Activated CD8-positive, alpha-beta memory T cell treated with anti-CD3 and anti-CD28 coated beads for 36 hours (primary cell): ENCODE measurements around the gene ZBTB4. TPM values are rescaled to one million over a fixed set of nuclear protein-coding genes. Genes with fewer than 3 reads are reported as not detected.

Source experiments
- CTCF ChIA-PET: fragments of 350-600 bp; sonication (Branson Sonifier 250); formaldehyde crosslinking; loops from one replicate; lab custom pipeline; 2021; ENCODE audit warnings: antibody characterized with exemption; lab: Charles Lee
- POLR2A ChIA-PET: fragments of 350-600 bp; sonication (Branson Sonifier 250); formaldehyde crosslinking; loops from one replicate; lab custom pipeline; 2021; ENCODE audit warnings: antibody characterized with exemption; lab: Charles Lee
- total RNA-seq, 2 experiments: library from RNA; stranded (reverse); gene quantifications; one replicate each; pipeline ENCODE4 v1.2.3, GENCODE V29; 2021

ZBTB4 gene
- 10 to 100 TPM; 17.6 to 17.7 TPM for total RNA-seq

- POLR2A ChIA-PET: interaction anchor here (0.5 to 1.4 kb wide), 7 partner anchors 23 to 767 kb away, joined by 3 to 6 read pairs (median 4); partner anchors contain the start of genes MPDU1 and PLSCR3
- CTCF ChIA-PET: interaction anchor here (0.6 to 3.0 kb wide), 8 partner anchors 17 to 130 kb away, joined by 3 to 11 read pairs (median 4); no protein-coding TSS in a partner anchor
Measured at GRCh38 chr17:7479213-7480088, at the start of gene ZBTB4. TSS of gene ZBTB4 (minus strand) at chr17:7479631. CDS start at chr17:7466801, 12,830 bp downstream.

- ChIA-PET POLR2A (no interaction called here), CTCF (no interaction called here)
Measured at GRCh38 chr17:7528842-7529241, 49.4 kb upstream of the ZBTB4 start.

- CTCF ChIA-PET: interaction anchor here (0.7 to 2.7 kb wide), 10 partner anchors 8 to 61 kb away, joined by 3 to 29 read pairs (median 4); partner anchors contain the start of genes MPDU1, SENP3, SLC35G6 and TNFSF12
- POLR2A ChIA-PET: interaction anchor here (0.7 kb wide), 1 partner anchor 182 kb away, joined by 3 read pairs; no protein-coding TSS in a partner anchor
Measured at GRCh38 chr17:7523033-7523432, 43.6 kb upstream of the ZBTB4 start.

- POLR2A ChIA-PET: interaction anchor here (0.6 to 1.0 kb wide), 3 partner anchors 31 to 45 kb away, joined by 3 to 6 read pairs (median 4); no protein-coding TSS in a partner anchor
- CTCF ChIA-PET: interaction anchor here (0.6 to 4.0 kb wide), 11 partner anchors 22 to 526 kb away, joined by 3 to 36 read pairs (median 4); partner anchors contain the start of genes SENP3, SOX15 and TNFSF12
Measured at GRCh38 chr17:7515911-7516610, 36.6 kb upstream of the ZBTB4 start.

GRCh38 chr17:7513850-7514419, 34.5 kb upstream of the ZBTB4 start:
- CTCF ChIA-PET: interaction anchor here (0.7 to 4.0 kb wide), 11 partner anchors 9 to 173 kb away, joined by 3 to 36 read pairs (median 4); partner anchors contain the start of genes NLGN2, SENP3, TNFSF13 and TP53

GRCh38 chr17:7512824-7513540, 33.6 kb upstream of the ZBTB4 start:
- CTCF ChIA-PET: interaction anchor here (0.9 to 4.0 kb wide), 5 partner anchors 10 to 174 kb away, joined by 4 to 36 read pairs (median 4); partner anchors contain the start of genes SENP3 and TP53
- POLR2A ChIA-PET: interaction anchor here (0.5 kb wide), 1 partner anchor 39 kb away, joined by 4 read pairs; no protein-coding TSS in a partner anchor

More at GRCh38 chr17:7513850-7514419, 34.5 kb upstream of the ZBTB4 start:
- POLR2A ChIA-PET: no interaction called here

- CTCF ChIA-PET: no interaction called here
- POLR2A ChIA-PET: no interaction called here
Measured at GRCh38 chr17:7512105-7512504, 32.7 kb upstream of the ZBTB4 start.

GRCh38 chr17:7511108-7511507, 31.7 kb upstream of the ZBTB4 start:
- POLR2A ChIA-PET: no interaction called here
- CTCF ChIA-PET: no interaction called here

- POLR2A ChIA-PET: no interaction called here
- CTCF ChIA-PET: interaction anchor here (1.0 to 1.1 kb wide), 2 partner anchors 42 to 155 kb away, joined by 3 read pairs; partner anchors contain the start of gene TMEM95
Measured at GRCh38 chr17:7509937-7510336, 30.5 kb upstream of the ZBTB4 start.

- ChIA-PET POLR2A (no interaction called here), CTCF (interaction anchor here (1.1 to 3.0 kb wide), 2 partner anchors 52 to 153 kb away, joined by 3 to 11 read pairs; partner anchors contain the start of genes SENP3 and TMEM95)
Measured at GRCh38 chr17:7508846-7509245, 29.4 kb upstream of the ZBTB4 start.

GRCh38 chr17:7508145-7508544, 28.7 kb upstream of the ZBTB4 start:
- CTCF ChIA-PET: interaction anchor here (0.8 to 3.0 kb wide), 2 partner anchors 19 to 53 kb away, joined by 3 to 11 read pairs; partner anchors contain the start of gene SENP3
- POLR2A ChIA-PET: no interaction called here

- CTCF ChIA-PET: no interaction called here
- POLR2A ChIA-PET: interaction anchor here (0.6 kb wide), 1 partner anchor 154 kb away, joined by 4 read pairs; no protein-coding TSS in a partner anchor
Measured at GRCh38 chr17:7503521-7503920, 24.1 kb upstream of the ZBTB4 start.

GRCh38 chr17:7502987-7503386, 23.6 kb upstream of the ZBTB4 start:
- POLR2A ChIA-PET: interaction anchor here (0.6 kb wide), 1 partner anchor 154 kb away, joined by 4 read pairs; no protein-coding TSS in a partner anchor

GRCh38 chr17:7502171-7502847, 22.9 kb upstream of the ZBTB4 start:
- CTCF ChIA-PET: interaction anchor here (1.1 to 1.3 kb wide), 2 partner anchors 20 to 183 kb away, joined by 3 to 5 read pairs; no protein-coding TSS in a partner anchor
- POLR2A ChIA-PET: no interaction called here

More at GRCh38 chr17:7502987-7503386, 23.6 kb upstream of the ZBTB4 start:
- CTCF ChIA-PET: interaction anchor here (1.3 kb wide), 1 partner anchor 20 kb away, joined by 5 read pairs; no protein-coding TSS in a partner anchor

- ChIA-PET CTCF (interaction anchor here (1.1 to 1.3 kb wide), 2 partner anchors 21 to 184 kb away, joined by 3 to 5 read pairs; no protein-coding TSS in a partner anchor), POLR2A (interaction anchor here (0.6 kb wide), 1 partner anchor 345 kb away, joined by 4 read pairs; no protein-coding TSS in a partner anchor)
Measured at GRCh38 chr17:7501729-7502128, 22.3 kb upstream of the ZBTB4 start.

- ChIA-PET POLR2A (no interaction called here), CTCF (interaction anchor here (0.6 to 1.2 kb wide), 6 partner anchors 15 to 1481 kb away, joined by 3 to 5 read pairs (median 3); no protein-coding TSS in a partner anchor)
Measured at GRCh38 chr17:7499161-7499560, 19.7 kb upstream of the ZBTB4 start.

- ChIA-PET CTCF (interaction anchor here (1.3 kb wide), 1 partner anchor 63 kb away, joined by 5 read pairs; no protein-coding TSS in a partner anchor), POLR2A (no interaction called here)
Measured at GRCh38 chr17:7497636-7498035, 18.2 kb upstream of the ZBTB4 start.
